ENCODE measurements around the gene HDLBP. TPM values are rescaled to one million over a fixed set of nuclear protein-coding genes. Genes with fewer than 3 reads are reported as not detected.

Gene HDLBP
- total RNA-seq, 1 donor = 1,418 TPM

- no peaks in the 10 kb centered on the region for H3K27me3 ChIP-seq (ENCODE audit: insufficient read depth, low read length)
- H3K79me2 ChIP-seq (ENCODE audit: insufficient read depth, low read length) = no peaks in the 10 kb centered on the region
- H3K27ac ChIP-seq (ENCODE audit: low read depth, low read length) = no peak overlapping the region
- H3K4me3 ChIP-seq (ENCODE audit: insufficient read depth, low read length) = no peak overlapping the region
- no peak overlapping the region for H2AFZ ChIP-seq (ENCODE audit: low read length)
- H3K4me1 ChIP-seq (ENCODE audit: insufficient read depth, low read length) = no peaks in the 10 kb centered on the region
- H3K36me3 ChIP-seq (ENCODE audit: insufficient read depth, low read length) = peaks cover 9% of the 10 kb centered on the region
- no peaks in the 10 kb centered on the region for H3K9me3 ChIP-seq (ENCODE audit: low read depth, low read length)
- no peak for DNase-seq (ENCODE audit: insufficient read length, low spot score, missing footprints)
- peaks cover 3% of the 10 kb centered on the region for H4K20me1 ChIP-seq (ENCODE audit: insufficient read depth, low read length)
- H3K4me2 ChIP-seq (ENCODE audit: insufficient read depth, low read length) = no peak overlapping the region
- TF ChIP-seq CTCF (IDR thresholded peaks at IDR 0.05; ENCODE audit: extremely low read depth, low read depth, low read length) = no peak
Observed at GRCh38 chr2:241178961-241179360, 136.5 kb downstream of the HDLBP start.

GRCh38 chr2:241177526-241178334 is 137.7 kb downstream of the HDLBP start:
- Histone ChIP-seq H3K4me1 (ENCODE audit: insufficient read depth, low read length) (no peaks in the 10 kb centered on the region), H2AFZ (ENCODE audit: low read length) (no peak overlapping the region), H4K20me1 (ENCODE audit: insufficient read depth, low read length) (peaks cover 3% of the 10 kb centered on the region), H3K36me3 (ENCODE audit: insufficient read depth, low read length) (peaks cover 9% of the 10 kb centered on the region), H3K4me2 (ENCODE audit: insufficient read depth, low read length) (no peak overlapping the region), H3K27ac (ENCODE audit: low read depth, low read length) (no peak overlapping the region), H3K4me3 (ENCODE audit: insufficient read depth, low read length) (no peak overlapping the region), H3K27me3 (ENCODE audit: insufficient read depth, low read length) (no peaks in the 10 kb centered on the region), H3K9me3 (ENCODE audit: low read depth, low read length) (no peaks in the 10 kb centered on the region), H3K79me2 (ENCODE audit: insufficient read depth, low read length) (no peaks in the 10 kb centered on the region)
- no peak for DNase-seq (ENCODE audit: insufficient read length, low spot score, missing footprints)
- TF ChIP-seq CTCF (IDR thresholded peaks at IDR 0.05; ENCODE audit: extremely low read depth, low read depth, low read length) = no peak

Other genes starting within 250 kb of the HDLBP start
- 20.3 and 30.0 TPM in 2 replicates for gene MTERF4, start 213.4 kb downstream of the HDLBP start, total RNA-seq
- 5.0 and 5.8 TPM in 2 replicates for gene PASK, start 166.2 kb downstream of the HDLBP start, total RNA-seq
- gene PPP1R7, start 165.2 kb downstream of the HDLBP start, total RNA-seq = 46.7 and 73.7 TPM in 2 replicates
- gene ANO7, start 127.0 kb downstream of the HDLBP start, total RNA-seq = 1.2 and 1.8 TPM in 2 replicates
- gene SEPTIN2, start 253 bp upstream of the HDLBP start, total RNA-seq = 394 and 418 TPM in 2 replicates
- gene FARP2, start 40.6 kb upstream of the HDLBP start, total RNA-seq = 41.3 and 44.5 TPM in 2 replicates
- gene STK25, start 192.9 kb upstream of the HDLBP start, total RNA-seq = 189 and 227 TPM in 2 replicates
- 33.3 and 41.3 TPM in 2 replicates for gene BOK, start 243.1 kb upstream of the HDLBP start, total RNA-seq

Data from osteoblast (primary cell).